ENCODE results near the gene ZNF785.

DNA sequence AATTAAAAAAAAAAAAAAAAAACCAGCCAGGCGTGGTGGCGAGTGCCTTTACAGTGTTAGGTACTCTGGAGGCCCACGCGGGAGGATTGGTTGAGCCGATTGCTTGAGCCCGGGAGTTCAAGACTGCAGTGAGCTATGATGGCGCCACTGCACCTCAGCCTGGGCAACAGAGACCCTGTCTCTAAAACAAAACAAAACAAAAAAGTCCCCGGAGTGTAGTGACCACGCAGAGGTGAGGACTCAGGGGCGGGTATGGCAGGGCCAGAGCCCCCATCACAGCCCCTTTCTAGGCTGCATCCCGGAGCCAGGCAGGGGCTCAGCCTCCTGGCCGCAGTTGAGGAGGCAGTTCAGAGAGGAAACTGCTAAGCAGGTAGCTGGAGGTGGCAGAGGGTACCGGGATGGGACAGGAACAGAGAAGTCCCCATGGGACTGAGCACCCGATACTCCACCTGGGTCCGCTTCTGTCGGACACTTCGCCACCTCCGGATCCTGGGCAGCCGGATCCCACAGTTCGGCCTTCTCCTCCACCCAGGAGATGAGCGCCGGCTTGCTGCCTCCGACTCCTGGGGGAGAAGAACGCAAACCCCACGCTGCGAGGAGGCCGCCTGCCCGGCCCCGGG is 51.6 kb downstream of the ZNF785 start:
- TF ChIP-seq POLR2A (IDR thresholded peaks at IDR 0.05; ENCODE audit: low read depth, low read length) (no peak), POLR2AphosphoS5 (IDR thresholded peaks at IDR 0.05; ENCODE audit: low read depth, low read length) (no peak), TAF1 (IDR thresholded peaks at IDR 0.05; ENCODE audit: borderline replicate concordance, low read depth, low read length) (no peak)

Data from GM12892 (cell line).